PC-3 (cell line): ENCODE data around the gene IL10. TPM values are rescaled to one million over a fixed set of nuclear protein-coding genes. Genes with fewer than 3 reads are reported as not detected.
A peak's percentile ranks its signal among the peaks of the same experiment; 100 is the strongest.

Experiments used
- ATAC-seq: fragments of 200-7000 bp; cut with Tn5 transposase; 2 replicates; pipeline ENCODE4 v1.9.1; 2020; ENCODE audit warnings: mild to moderate bottlenecking, moderate library complexity
- Bru-seq: library from RNA; stranded (reverse); fragments of 400-500 nt; gene quantifications from one replicate; lab custom pipeline; 2021; lab: Mats Ljungman, UMichigan
- BruChase-seq, 2 experiments: library from RNA; stranded (reverse); fragments of 400-500 nt; gene quantifications; one replicate each; lab custom pipeline; 2021; lab: Mats Ljungman, UMichigan
- BruUV-seq: library from RNA; stranded (reverse); fragments of 400-500 nt; replicated peaks from 2 replicates; lab custom pipeline; 2021; lab: Mats Ljungman, UMichigan
- CTCF ChIA-PET: fragments of 300-600 bp; sonication (Branson Sonifier 250); formaldehyde crosslinking; loops from one replicate; lab custom pipeline; 2022; ENCODE audit warnings: antibody characterized with exemption; lab: Charles Lee
- POLR2A ChIA-PET: fragments of 300-600 bp; sonication (Branson Sonifier 250); formaldehyde crosslinking; loops from one replicate; lab custom pipeline; 2022; ENCODE audit warnings: antibody characterized with exemption; ENCODE audit not compliant: unreplicated experiment; lab: Charles Lee
- DNase-seq: peaks from one replicate; pipeline ENCODE4 v3.0.0-alpha.2; 2015
- H2AFZ ChIP-seq: fragments of 300-600 bp; sonication (generic); 2 replicates; pipeline ENCODE4 v1.6.0; 2016; ENCODE audit warnings: antibody characterized with exemption, low read length
- H3F3A ChIP-seq: fragments of 300-600 bp; sonication (generic); one replicate; pipeline ENCODE4 v1.6.0; 2017; ENCODE audit warnings: antibody characterized with exemption, low read length, control low read depth, mild to moderate bottlenecking; ENCODE audit not compliant: unreplicated experiment
- H3K27ac ChIP-seq: fragments of 300-600 bp; sonication (generic); 2 replicates; pipeline ENCODE4 v1.5.1; 2016; ENCODE audit warnings: mild to moderate bottlenecking, low read length
- H3K27me3 ChIP-seq: fragments of 300-600 bp; sonication (generic); 2 replicates; pipeline ENCODE4 v1.6.1; 2016; ENCODE audit warnings: low read length, mixed read lengths
- H3K36me3 ChIP-seq: fragments of 300-600 bp; sonication (generic); 2 replicates; pipeline ENCODE4 v1.6.1; 2016; ENCODE audit warnings: low read depth, mixed run types, low read length, mixed read lengths
- H3K4me1 ChIP-seq: fragments of 300-600 bp; sonication (generic); 2 replicates; pipeline ENCODE4 v1.5.1; 2016; ENCODE audit warnings: low read length; ENCODE audit not compliant: insufficient read depth
- H3K4me2 ChIP-seq: fragments of 300-600 bp; sonication (generic); 2 replicates; pipeline ENCODE4 v1.6.0; 2016; ENCODE audit warnings: low read length
- H3K4me3 ChIP-seq: fragments of 300-600 bp; sonication (generic); 2 replicates; pipeline ENCODE4 v1.5.1; 2016; ENCODE audit warnings: mild to moderate bottlenecking, low read length, mixed read lengths
- H3K79me2 ChIP-seq: fragments of 300-600 bp; sonication (generic); 2 replicates; pipeline ENCODE4 v1.6.1; 2017; ENCODE audit warnings: low read length, mixed read lengths
- H3K9ac ChIP-seq: fragments of 300-600 bp; sonication (generic); 2 replicates; pipeline ENCODE4 v1.6.0; 2016; ENCODE audit warnings: mild to moderate bottlenecking, low read length
- H3K9me2 ChIP-seq: fragments of 300-600 bp; sonication (generic); replicated peaks from 2 replicates; pipeline ENCODE4 v1.6.1; 2016; ENCODE audit warnings: mixed run types, low read length, mixed read lengths
- H3K9me3 ChIP-seq: fragments of 300-600 bp; sonication (generic); 2 replicates; pipeline ENCODE4 v1.6.1; 2016; ENCODE audit warnings: low read length, mixed read lengths
- H4K20me1 ChIP-seq: fragments of 300-600 bp; sonication (generic); 2 replicates; pipeline ENCODE4 v1.6.1; 2016; ENCODE audit warnings: low read length, mixed read lengths
- EZH2 ChIP-seq: fragments of 300-600 bp; sonication (generic); IDR thresholded peaks from one replicate; pipeline ENCODE4 v1.6.1; 2017; ENCODE audit warnings: antibody characterized with exemption, mild to moderate bottlenecking, low read length; ENCODE audit not compliant: unreplicated experiment
- EZH2phosphoT487 ChIP-seq: fragments of 300-600 bp; sonication (generic); IDR thresholded peaks from 2 replicates; pipeline ENCODE4 v1.6.1; 2018; ENCODE audit warnings: mild to moderate bottlenecking, antibody characterized with exemption, low read length, borderline replicate concordance
- intact Hi-C: fragments of 100-400 bp; cut with micrococcal nuclease; formaldehyde crosslinking; loops from 2 replicates; pipeline ENCODE4 v1.9.0; 2023
- long read RNA-seq: library from polyadenylated mRNA; unstranded; transcript quantifications from one replicate; pipeline ENCODE4 v2.0.0, GENCODE V29; 2021; ENCODE audit not compliant: unreplicated experiment
- total RNA-seq: library from RNA; depleted of rRNA; stranded (reverse); fragments of >200 nt; gene quantifications from 2 replicates; pipeline ENCODE4 v1.2.3, GENCODE V29; 2014; rRNA removed
- TF ChIP-seq, protein P1 (sequence below): fragments of 300-600 bp; sonication (generic); conservative IDR thresholded peaks from 2 replicates; pipeline ENCODE4 v1.5.1; 2017; ENCODE audit warnings: antibody characterized with exemption, low read depth, mild to moderate bottlenecking, low read length

The IL10 gene
- total RNA-seq (not detected in 2 replicates), Bru-seq, nascent RNA (not detected), BruChase-seq, experiment 1, labeled RNA remaining after a 6-hour chase (not detected), BruChase-seq, experiment 2, labeled RNA remaining after a 2-hour chase (percentile 14 among the genes with signal in this experiment)
- long read RNA-seq = 0 reads

DNA sequence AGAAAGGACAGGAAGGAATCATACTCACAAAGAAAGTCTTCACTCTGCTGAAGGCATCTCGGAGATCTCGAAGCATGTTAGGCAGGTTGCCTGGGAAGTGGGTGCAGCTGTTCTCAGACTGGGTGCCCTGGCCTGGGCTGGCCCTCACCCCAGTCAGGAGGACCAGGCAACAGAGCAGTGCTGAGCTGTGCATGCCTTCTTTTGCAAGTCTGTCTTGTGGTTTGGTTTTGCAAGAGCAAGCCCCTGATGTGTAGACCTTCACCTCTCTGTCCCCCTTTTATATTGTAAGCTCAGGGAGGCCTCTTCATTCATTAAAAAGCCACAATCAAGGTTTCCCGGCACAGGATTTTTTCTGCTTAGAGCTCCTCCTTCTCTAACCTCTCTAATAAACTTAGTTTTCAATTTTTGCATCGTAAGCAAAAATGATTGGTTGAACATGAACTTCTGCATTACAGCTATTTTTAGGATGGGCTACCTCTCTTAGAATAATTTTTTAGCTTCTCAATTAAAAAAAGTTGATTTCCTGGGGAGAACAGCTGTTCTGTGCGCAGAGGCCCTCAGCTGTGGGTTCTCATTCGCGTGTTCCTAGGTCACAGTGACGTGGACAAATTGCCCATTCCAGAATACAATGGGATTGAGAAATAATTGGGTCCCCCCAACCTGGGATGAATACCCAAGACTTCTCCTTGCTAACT is at the start of gene IL10:
TSS of gene IL10 (minus strand) at position 252 of the 695 bp plus-strand sequence. CDS start at position 193, 59 bp downstream.
- ChIA-PET POLR2A (interaction anchor here (0.6 to 0.7 kb wide), 3 partner anchors 31 to 137 kb away, joined by 3 to 4 read pairs (median 3); partner anchors contain the start of gene DYRK3), CTCF (no interaction called here)
- no peaks in the 10 kb centered on the region for H3K79me2 ChIP-seq
- H2AFZ ChIP-seq = no peak within 1 kb of the TSS
- no peaks in the 10 kb centered on the region for H4K20me1 ChIP-seq
- DNase-seq (no peak), ATAC-seq (no peak)
- no peak within 1 kb of the TSS for H3K27ac ChIP-seq
- no peaks in the 10 kb centered on the region for H3K9me2 ChIP-seq
- H3K36me3 ChIP-seq = no peaks in the 10 kb centered on the region
- TF ChIP-seq EZH2phosphoT487 (no peak), EZH2 (no peak)
- TF ChIP-seq, protein P1, sequence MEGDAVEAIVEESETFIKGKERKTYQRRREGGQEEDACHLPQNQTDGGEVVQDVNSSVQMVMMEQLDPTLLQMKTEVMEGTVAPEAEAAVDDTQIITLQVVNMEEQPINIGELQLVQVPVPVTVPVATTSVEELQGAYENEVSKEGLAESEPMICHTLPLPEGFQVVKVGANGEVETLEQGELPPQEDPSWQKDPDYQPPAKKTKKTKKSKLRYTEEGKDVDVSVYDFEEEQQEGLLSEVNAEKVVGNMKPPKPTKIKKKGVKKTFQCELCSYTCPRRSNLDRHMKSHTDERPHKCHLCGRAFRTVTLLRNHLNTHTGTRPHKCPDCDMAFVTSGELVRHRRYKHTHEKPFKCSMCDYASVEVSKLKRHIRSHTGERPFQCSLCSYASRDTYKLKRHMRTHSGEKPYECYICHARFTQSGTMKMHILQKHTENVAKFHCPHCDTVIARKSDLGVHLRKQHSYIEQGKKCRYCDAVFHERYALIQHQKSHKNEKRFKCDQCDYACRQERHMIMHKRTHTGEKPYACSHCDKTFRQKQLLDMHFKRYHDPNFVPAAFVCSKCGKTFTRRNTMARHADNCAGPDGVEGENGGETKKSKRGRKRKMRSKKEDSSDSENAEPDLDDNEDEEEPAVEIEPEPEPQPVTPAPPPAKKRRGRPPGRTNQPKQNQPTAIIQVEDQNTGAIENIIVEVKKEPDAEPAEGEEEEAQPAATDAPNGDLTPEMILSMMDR = no peak
- H3K4me1 ChIP-seq = no peaks in the 10 kb centered on the region
- no peak within 1 kb of the TSS for H3K9ac ChIP-seq
- no TSS peak for BruUV-seq
- no peaks in the 10 kb centered on the region for H3K9me3 ChIP-seq
- H3K4me2 ChIP-seq = no peak within 1 kb of the TSS
- peaks cover 64% of the 10 kb centered on the region for H3K27me3 ChIP-seq
- H3K4me3 ChIP-seq = no peak within 1 kb of the TSS
- intact Hi-C loops = no loop called here
- no peaks in the 10 kb centered on the region for H3F3A ChIP-seq

DNA sequence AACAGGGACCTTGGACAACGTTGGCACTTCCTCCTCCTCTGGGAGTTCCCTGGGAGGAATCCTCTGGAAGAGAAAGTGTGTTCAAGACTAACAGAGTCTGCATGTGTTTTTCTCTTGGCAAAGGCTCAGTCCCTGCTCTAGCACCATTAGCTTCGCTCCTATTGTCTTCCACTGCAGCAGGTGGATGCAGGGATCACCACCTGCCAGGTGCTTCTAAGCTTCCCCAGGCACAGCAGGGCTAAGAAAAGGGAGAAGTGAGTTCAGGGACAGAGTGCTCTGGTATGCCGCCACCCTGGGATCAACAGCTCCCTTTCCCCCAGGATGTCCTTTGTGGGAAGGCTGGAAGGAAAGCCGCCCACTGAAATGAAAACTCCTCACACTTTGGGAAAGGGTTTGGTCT is 49.2 kb upstream of the IL10 start:
- Histone ChIP-seq H3F3A (no peaks in the 10 kb centered on the region), H3K9me2 (no peaks in the 10 kb centered on the region), H3K79me2 (no peaks in the 10 kb centered on the region), H3K9me3 (no peaks in the 10 kb centered on the region), H3K4me1 (no peaks in the 10 kb centered on the region), H3K27ac (no peak overlapping the region), H3K4me2 (no peak overlapping the region), H3K27me3 (0 out of 2 replicates have a peak, but pooled peaks cover 6% of the 10 kb centered on the region), H3K36me3 (no peaks in the 10 kb centered on the region), H3K9ac (no peak overlapping the region), H4K20me1 (no peaks in the 10 kb centered on the region), H3K4me3 (no peak overlapping the region), H2AFZ (no peak overlapping the region)
- ChIA-PET CTCF (no interaction called here), POLR2A (no interaction called here)
- ATAC-seq (no peak), DNase-seq (no peak)
- no TSS peak for BruUV-seq
- intact Hi-C loops = no loop called here
- TF ChIP-seq EZH2phosphoT487 (no peak), EZH2 (no peak)
- TF ChIP-seq, protein P1 = no peak
